ENCODE data around the gene DSG4. TPM values are rescaled to one million over a fixed set of nuclear protein-coding genes. Genes with fewer than 3 reads are reported as not detected.

Gene DSG4
- total and polyA plus RNA-seq, 12 donors = not detected

GRCh38 chr18:31399306-31400032 lies 22.9 kb downstream of the DSG4 start:
- WGBS, 2 donors = 61 to 70% methylated on average over 6 of the region's 6 CpGs
- Histone ChIP-seq H3K36me3 (no peaks in the 10 kb centered on the region), H3K9me3 (no peaks in the 10 kb centered on the region), H3K4me1 (peaks cover 0 to 23% (median 14%) of the 10 kb centered on the region in 9 donors), H3K27me3 (no peaks in the 10 kb centered on the region), H3K4me3 (no peak overlapping the region), H3K27ac (no peak overlapping the region)
- DNase-seq (no peak), ATAC-seq (no peak)
- intact Hi-C loops (cut with DNase I) = loop anchor here in 2 of 10 donors (5.0 to 10.0 kb wide), 3 partner anchors 97 to 125 kb away; no protein-coding TSS in a partner anchor
- TF ChIP-seq CTCF (IDR thresholded peaks at IDR 0.05) = no peak

GRCh38 chr18:31401156-31402025 lies 24.8 kb downstream of the DSG4 start:
- Histone ChIP-seq H3K36me3 (no peaks in the 10 kb centered on the region), H3K4me1 (peaks cover 0 to 19% (median 13%) of the 10 kb centered on the region in 9 donors), H3K27ac (no peak overlapping the region), H3K4me3 (no peak overlapping the region), H3K27me3 (no peaks in the 10 kb centered on the region), H3K9me3 (no peaks in the 10 kb centered on the region)
- intact Hi-C loops (cut with DNase I) = no loop called here
- ATAC-seq = no peak
- no peak for TF ChIP-seq CTCF (IDR thresholded peaks at IDR 0.05)
- WGBS, 2 donors = 65 to 74% methylated on average over 6 of the region's 6 CpGs
- DNase-seq = no peak

GRCh38 chr18:31402026-31402373 lies 25.4 kb downstream of the DSG4 start:
- intact Hi-C loops (cut with DNase I) = no loop called here

More at GRCh38 chr18:31402026-31402373, 25.4 kb downstream of the DSG4 start:
- no peaks in the 10 kb centered on the region for H3K36me3 ChIP-seq
- ATAC-seq (no peak), DNase-seq (no peak)
- no peaks in the 10 kb centered on the region for H3K27me3 ChIP-seq
- H3K4me1 ChIP-seq = peaks cover 0 to 13% (median 7%) of the 10 kb centered on the region in 9 donors
- no peak overlapping the region for H3K4me3 ChIP-seq
- no peaks in the 10 kb centered on the region for H3K9me3 ChIP-seq
- H3K27ac ChIP-seq = no peak overlapping the region
- no peak for TF ChIP-seq CTCF (IDR thresholded peaks at IDR 0.05)

All from heart right ventricle (tissue), 16 donors.